A673 (cell line): ENCODE data around the gene TMEM263. TPM values are rescaled to one million over a fixed set of nuclear protein-coding genes. Genes with fewer than 3 reads are reported as not detected.
"Not testable (repeated sequence)": the region's sequence is repeated elsewhere in the genome, so short reads cannot be mapped to it uniquely, and the experiment has no call there.

Source experiments
- BruUV-seq: library from RNA; stranded (reverse); fragments of 400-500 nt; replicated peaks from 2 replicates; lab custom pipeline; 2021; lab: Mats Ljungman, UMichigan
- CTCF ChIA-PET: fragments of 300-600 bp; sonication (Branson Sonifier 250); formaldehyde crosslinking; loops from one replicate; lab custom pipeline; 2022; ENCODE audit warnings: antibody characterized with exemption; lab: Charles Lee
- POLR2A ChIA-PET: fragments of 300-600 bp; sonication (Branson Sonifier 250); formaldehyde crosslinking; loops from one replicate; lab custom pipeline; 2022; ENCODE audit warnings: antibody characterized with exemption; ENCODE audit not compliant: low non-redundant PET; lab: Charles Lee
- DNase-seq: peaks from one replicate; pipeline ENCODE4 v3.0.0-alpha.2; 2015; ENCODE audit warnings: low spot score
- H3K27ac ChIP-seq: fragments of 200-600 bp; sonication (generic); 2 replicates; pipeline ENCODE4 v1.5.1; 2016; ENCODE audit warnings: mixed run types, low read depth, mild to moderate bottlenecking, mixed read lengths, antibody characterized with exemption, low read length; ENCODE audit not compliant: poor library complexity, severe bottlenecking
- H3K27me3 ChIP-seq: fragments of 200-600 bp; sonication (generic); replicated peaks from 2 replicates; pipeline ENCODE4 v1.6.1; 2017; ENCODE audit warnings: mixed run types, low read depth, mild to moderate bottlenecking, mixed read lengths, antibody characterized with exemption, low read length; ENCODE audit not compliant: insufficient read depth, poor library complexity
- H3K36me3 ChIP-seq: fragments of 200-600 bp; sonication (generic); 2 replicates; pipeline ENCODE4 v1.6.1; 2016; ENCODE audit warnings: mixed run types, mild to moderate bottlenecking, mixed read lengths, antibody characterized with exemption, low read length; ENCODE audit not compliant: insufficient read depth, poor library complexity, severe bottlenecking
- H3K4me1 ChIP-seq: fragments of 200-600 bp; sonication (generic); 2 replicates; pipeline ENCODE4 v1.6.1; 2017; ENCODE audit warnings: mixed run types, mild to moderate bottlenecking, mixed read lengths, antibody characterized with exemption, low read length; ENCODE audit not compliant: insufficient read depth, poor library complexity, severe bottlenecking
- H3K4me3 ChIP-seq: fragments of 200-600 bp; sonication (generic); 2 replicates; pipeline ENCODE4 v1.5.1; 2016; ENCODE audit warnings: low read depth, mixed run types, mild to moderate bottlenecking, mixed read lengths, low read length; ENCODE audit not compliant: poor library complexity, severe bottlenecking
- H3K9me3 ChIP-seq: fragments of 200-600 bp; sonication (generic); 2 replicates; pipeline ENCODE4 v1.6.1; 2016; ENCODE audit warnings: mixed run types, low read depth, mild to moderate bottlenecking, mixed read lengths, antibody characterized with exemption, low read length; ENCODE audit not compliant: poor library complexity, severe bottlenecking
- CTCF ChIP-seq: fragments of 300-800, 200-600 bp; sonication (generic); conservative IDR thresholded peaks from 2 replicates; pipeline ENCODE4 v1.5.1; 2017; ENCODE audit warnings: low read depth, mild to moderate bottlenecking, antibody characterized with exemption, low read length, moderate library complexity, mixed read lengths
- EZH2 ChIP-seq: fragments of 200-600 bp; sonication (generic); IDR thresholded peaks from 2 replicates; pipeline ENCODE4 v1.6.1; 2017; ENCODE audit warnings: borderline replicate concordance, low read depth, mild to moderate bottlenecking, mixed read lengths, antibody characterized with exemption, low read length; ENCODE audit not compliant: poor library complexity, severe bottlenecking
- intact Hi-C: fragments of 100-400 bp; cut with micrococcal nuclease; formaldehyde crosslinking; loops from one replicate; pipeline ENCODE4 v1.10.0; 2022; ENCODE audit not compliant: unreplicated experiment
- total RNA-seq: library from RNA; stranded (reverse); gene quantifications from 2 replicates; pipeline ENCODE4 v1.2.3, GENCODE V29; 2021

Gene TMEM263
- total RNA-seq, 1 experiment from 2014 or later = 32.3 TPM

- H3K9me3 ChIP-seq = no peaks in the 10 kb centered on the region
- ChIA-PET CTCF (no interaction called here), POLR2A (no interaction called here)
- H3K27me3 ChIP-seq = no peaks in the 10 kb centered on the region
- DNase-seq = no peak
- TF ChIP-seq CTCF (no peak), EZH2 (no peak)
- BruUV-seq = no TSS peak
- H3K36me3 ChIP-seq = peaks cover 6% of the 10 kb centered on the region
- no peak overlapping the region for H3K27ac ChIP-seq
- no peak overlapping the region for H3K4me3 ChIP-seq
- H3K4me1 ChIP-seq = no peaks in the 10 kb centered on the region
- intact Hi-C loops = no loop called here
These were observed 42.2 kb downstream of the TMEM263 start for GRCh38 chr12:106997916-106998315.

GRCh38 chr12:106999446-106999845 is 43.7 kb downstream of the TMEM263 start:
- Histone ChIP-seq H3K4me3 (no peak overlapping the region), H3K4me1 (no peaks in the 10 kb centered on the region), H3K9me3 (no peaks in the 10 kb centered on the region), H3K36me3 (peaks cover 6% of the 10 kb centered on the region), H3K27ac (no peak overlapping the region), H3K27me3 (no peaks in the 10 kb centered on the region)
- intact Hi-C loops = no loop called here
- no peak for DNase-seq
- no peak for TF ChIP-seq CTCF
- no peak for TF ChIP-seq EZH2
- ChIA-PET POLR2A (no interaction called here), CTCF (no interaction called here)
- no TSS peak for BruUV-seq

- H3K27ac ChIP-seq, intact Hi-C loops, H3K27me3 ChIP-seq, POLR2A ChIA-PET, H3K36me3 ChIP-seq, H3K9me3 ChIP-seq, H3K4me1 ChIP-seq, H3K4me3 ChIP-seq, CTCF ChIA-PET, BruUV-seq, DNase-seq: not testable (repeated sequence)
These were observed 47.0 kb downstream of the TMEM263 start for GRCh38 chr12:107002665-107003064.

- TF ChIP-seq CTCF (no peak), EZH2 (no peak)
- BruUV-seq = no TSS peak
- Histone ChIP-seq H3K4me1 (no peaks in the 10 kb centered on the region), H3K4me3 (no peak overlapping the region), H3K36me3 (no peaks in the 10 kb centered on the region), H3K9me3 (no peaks in the 10 kb centered on the region), H3K27me3 (no peaks in the 10 kb centered on the region), H3K27ac (no peak overlapping the region)
- ChIA-PET CTCF (no interaction called here), POLR2A (interaction anchor here (0.6 kb wide), 1 partner anchor 474 kb away, joined by 3 read pairs; no protein-coding TSS in a partner anchor)
- DNase-seq = no peak
- intact Hi-C loops = no loop called here
These were observed 51.7 kb downstream of the TMEM263 start for GRCh38 chr12:107007411-107007810.
